ENCODE results near the gene ASB4. TPM values are rescaled to one million over a fixed set of nuclear protein-coding genes. Genes with fewer than 3 reads are reported as not detected.

ASB4 gene
- total RNA-seq, 1 donor = not detected

- no peak for DNase-seq (ENCODE audit: low read depth)
- no peak overlapping the region for H3K4me3 ChIP-seq (ENCODE audit: low read depth, low read length)
- no peak for TF ChIP-seq CTCF (IDR thresholded peaks at IDR 0.05; ENCODE audit: insufficient read depth, low read length)
Measured at GRCh38 chr7:95526128-95526738, 40.5 kb downstream of the ASB4 start.

GRCh38 chr7:95527033-95527775 is 41.5 kb downstream of the ASB4 start:
- no peak overlapping the region for H3K4me3 ChIP-seq (ENCODE audit: low read depth, low read length)
- TF ChIP-seq CTCF (IDR thresholded peaks at IDR 0.05; ENCODE audit: insufficient read depth, low read length) = peak; percentile 91
- peak; percentile 63 for DNase-seq (ENCODE audit: low read depth)

GRCh38 chr7:95527776-95528250 is 42.1 kb downstream of the ASB4 start:
- no peak for TF ChIP-seq CTCF (IDR thresholded peaks at IDR 0.05; ENCODE audit: insufficient read depth, low read length)
- no peak for DNase-seq (ENCODE audit: low read depth)

GRCh38 chr7:95529701-95530100 is 44.0 kb downstream of the ASB4 start:
- no peak for TF ChIP-seq CTCF (IDR thresholded peaks at IDR 0.05; ENCODE audit: insufficient read depth, low read length)
- no peak overlapping the region for H3K4me3 ChIP-seq (ENCODE audit: low read depth, low read length)
- no peak for DNase-seq (ENCODE audit: low read depth)

More at GRCh38 chr7:95527776-95528250, 42.1 kb downstream of the ASB4 start:
- H3K4me3 ChIP-seq (ENCODE audit: low read depth, low read length) = no peak overlapping the region

GRCh38 chr7:95530881-95531280 is 45.1 kb downstream of the ASB4 start:
- H3K4me3 ChIP-seq (ENCODE audit: low read depth, low read length) = no peak overlapping the region
- DNase-seq (ENCODE audit: low read depth) = no peak
- no peak for TF ChIP-seq CTCF (IDR thresholded peaks at IDR 0.05; ENCODE audit: insufficient read depth, low read length)

GRCh38 chr7:95531605-95532219 is 46.0 kb downstream of the ASB4 start:
- DNase-seq (ENCODE audit: low read depth) = no peak
- no peak for TF ChIP-seq CTCF (IDR thresholded peaks at IDR 0.05; ENCODE audit: insufficient read depth, low read length)
- H3K4me3 ChIP-seq (ENCODE audit: low read depth, low read length) = no peak overlapping the region
